Sigmoid colon (tissue), 4 donors: Measurements from ENCODE around the gene GALK1.

Experiments
- CTCF ChIP-seq, 4 experiments: fragments of 450-650 bp in 3 of 4; fragments of 200-600 bp in 1 of 4; IDR thresholded peaks; one replicate each; pipeline ENCODE4 v1.5.1; 2016 to 2019; ENCODE audit warnings: antibody characterized with exemption in 4 of 4, mild to moderate bottlenecking in 3 of 4, moderate library complexity in 2 of 4
- EP300 ChIP-seq, 4 donors: sonication (generic); formaldehyde crosslinking; IDR thresholded peaks; one replicate each; pipeline ENCODE4 v1.6.1; 2017; ENCODE audit warnings: antibody characterized with exemption in 4 of 4
- POLR2A ChIP-seq, 2 donors: fragments of 450-650 bp; IDR thresholded peaks; one replicate each; pipeline ENCODE4 v1.6.1; 2016; ENCODE audit warnings: antibody characterized with exemption in 2 of 2, mild to moderate bottlenecking in 2 of 2, moderate library complexity in 2 of 2
- POLR2AphosphoS5 ChIP-seq, 4 donors: sonication (generic); formaldehyde crosslinking; IDR thresholded peaks; one replicate each; pipeline ENCODE4 v1.6.1; 2017; ENCODE audit warnings: antibody characterized with exemption in 4 of 4

GRCh38 chr17:75812096-75813013 lies 47.4 kb upstream of the GALK1 start:
- TF ChIP-seq CTCF (IDR thresholded peaks at IDR 0.05) = no peak
- TF ChIP-seq POLR2AphosphoS5 (IDR thresholded peaks at IDR 0.05) = peak in 1 of 4 donors; percentile 28
- no peak for TF ChIP-seq POLR2A (IDR thresholded peaks at IDR 0.05)
- TF ChIP-seq EP300 (IDR thresholded peaks at IDR 0.05) = no peak
